RCC 7860 (cell line): ENCODE measurements around the gene GAPVD1.
A peak's percentile ranks its signal among the peaks of the same experiment; 100 is the strongest.
"Not testable (repeated sequence)": the region's sequence is repeated elsewhere in the genome, so short reads cannot be mapped to it uniquely, and the experiment has no call there.

Experiments used
- DNase-seq: peaks from one replicate; pipeline ENCODE4 v3.0.0-alpha.2; 2015; ENCODE audit warnings: low spot score
- FAIRE-seq: peaks from 2 replicates; lab custom pipeline; 2012; peaks lifted over from hg19 to GRCh38; lab: Jason Lieb, UNC

GAPVD1 gene

DNA sequence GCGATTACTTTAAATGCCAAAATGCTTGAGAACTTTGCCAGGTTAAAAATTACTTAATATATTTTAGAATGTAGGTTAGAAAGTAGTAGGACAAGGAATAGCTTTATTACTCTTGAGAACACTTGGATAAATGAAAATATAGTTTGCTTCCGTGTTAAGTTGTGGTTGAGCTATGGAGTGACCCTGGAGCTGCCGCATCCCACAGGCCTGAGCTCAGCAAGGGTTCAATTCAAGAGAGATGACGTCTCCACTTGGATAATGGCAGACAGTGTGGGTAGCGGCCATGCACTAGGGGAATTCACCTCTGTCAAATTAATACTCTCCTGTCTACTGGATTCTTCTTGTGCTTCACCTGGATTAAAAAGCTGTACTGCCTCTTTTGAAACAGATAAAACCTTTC is 105.0 kb downstream of the GAPVD1 start:
- no peak for DNase-seq
- no peak for FAIRE-seq

DNA sequence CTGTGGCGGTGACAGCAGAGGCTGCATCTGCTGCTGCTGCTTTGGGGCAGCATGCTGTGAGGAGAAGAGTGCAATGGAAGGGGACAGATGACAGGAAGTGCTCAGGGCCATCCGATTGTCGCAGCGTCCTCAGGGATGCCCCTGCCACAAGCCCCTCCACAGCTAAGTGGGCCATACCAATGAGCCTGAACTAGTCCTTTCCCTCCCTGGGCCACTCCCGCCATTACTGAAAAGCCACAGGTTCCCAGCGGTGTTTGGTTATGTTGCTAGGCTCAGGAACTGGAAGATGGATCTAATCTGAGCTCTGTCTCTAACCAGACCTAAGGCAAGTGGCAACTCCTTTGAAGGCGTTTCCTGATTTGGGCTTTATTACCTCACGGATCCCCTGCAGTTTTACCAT is 109.2 kb downstream of the GAPVD1 start:
- DNase-seq (no peak), FAIRE-seq (no peak)

DNA sequence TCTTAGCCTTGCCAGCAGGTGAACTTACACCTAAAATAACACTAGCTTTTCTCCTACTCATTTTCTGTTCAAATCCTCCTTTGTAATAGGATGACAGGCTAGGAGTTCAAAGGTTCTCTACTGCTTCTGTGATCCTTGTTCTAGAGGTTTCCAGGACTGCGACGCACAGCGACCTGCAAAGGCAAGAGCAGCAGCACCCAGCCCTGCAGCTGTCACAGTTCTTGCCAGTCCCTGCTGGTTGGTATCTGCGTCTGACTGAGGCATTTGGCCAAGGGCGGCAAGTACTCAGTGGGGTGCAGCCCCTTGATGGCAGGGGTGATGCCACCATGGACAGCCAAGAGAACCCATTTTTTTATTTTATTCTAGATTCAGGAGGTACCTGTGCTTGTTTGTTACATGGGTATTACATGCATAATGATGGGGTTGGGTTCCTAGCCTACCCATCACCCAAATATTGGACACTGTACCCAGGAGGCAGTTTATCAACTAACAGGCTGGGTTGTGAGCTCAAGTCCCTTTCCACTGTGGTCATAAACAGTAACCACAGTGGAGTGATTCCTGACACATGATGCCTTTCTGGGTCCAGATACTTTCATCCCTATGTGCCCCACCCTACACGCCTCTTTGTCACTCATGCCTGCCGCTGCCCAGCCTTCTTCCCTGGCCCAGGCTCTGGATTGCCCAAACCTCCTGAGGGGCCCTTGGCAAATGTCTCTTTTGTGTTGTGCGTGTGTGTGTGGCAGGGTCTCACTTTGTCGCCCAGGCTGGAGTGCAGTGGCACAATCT is 111.0 kb downstream of the GAPVD1 start:
- DNase-seq: no peak
- no peak for FAIRE-seq

DNA sequence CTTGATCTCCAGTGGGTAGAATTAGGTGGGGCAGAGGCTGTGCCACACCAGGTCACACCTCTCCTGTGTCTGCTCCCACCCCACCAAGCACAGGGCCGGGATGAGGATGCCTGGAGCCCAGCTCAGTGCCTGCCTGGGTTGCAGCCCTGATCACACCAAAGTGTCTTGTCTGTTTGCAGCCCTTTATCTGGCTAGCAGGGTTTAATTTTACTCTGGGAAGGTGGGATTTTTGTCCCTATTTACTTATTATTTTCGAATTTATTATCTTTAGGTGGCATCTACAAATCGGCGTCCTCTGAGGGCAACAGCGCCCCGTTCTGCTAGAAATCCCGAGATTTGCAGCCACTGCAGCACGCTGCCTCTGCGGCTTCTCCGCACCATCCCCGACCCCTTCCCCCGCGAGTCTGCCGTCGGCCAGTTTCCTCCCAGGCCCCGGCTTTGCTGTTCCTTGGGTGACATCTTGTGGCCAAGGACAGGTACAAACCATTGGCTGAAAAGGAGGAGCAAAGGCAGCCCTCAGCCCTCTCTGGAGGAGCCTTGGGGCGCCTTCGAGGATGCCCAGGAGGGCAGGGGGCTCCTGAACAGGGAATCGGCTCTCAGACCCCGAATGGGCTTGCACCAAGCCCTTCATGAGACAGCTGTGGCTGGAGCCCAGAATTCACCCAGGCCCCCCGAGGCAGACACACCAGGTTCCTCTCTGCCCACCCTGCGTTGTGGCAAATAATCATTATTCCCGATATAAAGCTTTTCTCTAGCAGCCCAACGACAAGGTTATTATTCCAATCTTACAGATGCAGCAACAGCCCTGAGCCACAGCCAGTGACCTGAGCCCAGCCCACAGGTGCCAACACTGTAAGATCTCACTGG is 113.0 kb downstream of the GAPVD1 start:
- peak; percentile 62 for DNase-seq
- FAIRE-seq: no peak

DNA sequence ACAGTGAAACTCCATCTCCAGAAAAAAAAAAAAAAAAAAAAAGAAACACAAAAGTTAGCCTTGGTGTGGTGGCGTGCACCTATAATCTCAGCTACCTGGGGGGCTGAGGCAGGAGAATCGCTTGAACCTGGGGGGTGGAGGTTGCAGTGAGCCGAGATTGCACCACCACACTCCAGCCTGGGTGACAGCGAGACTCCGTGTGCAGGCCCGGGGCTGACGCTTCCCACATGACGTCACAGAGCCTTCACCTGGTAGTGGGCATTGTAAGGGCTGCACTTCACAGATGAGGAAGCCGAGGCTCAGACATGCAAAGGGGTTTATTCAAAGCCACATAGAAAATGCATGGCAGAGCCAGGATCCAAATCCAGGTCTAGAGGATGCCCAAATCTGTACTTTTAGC is 114.2 kb downstream of the GAPVD1 start:
- no peak for DNase-seq
- no peak for FAIRE-seq

DNA sequence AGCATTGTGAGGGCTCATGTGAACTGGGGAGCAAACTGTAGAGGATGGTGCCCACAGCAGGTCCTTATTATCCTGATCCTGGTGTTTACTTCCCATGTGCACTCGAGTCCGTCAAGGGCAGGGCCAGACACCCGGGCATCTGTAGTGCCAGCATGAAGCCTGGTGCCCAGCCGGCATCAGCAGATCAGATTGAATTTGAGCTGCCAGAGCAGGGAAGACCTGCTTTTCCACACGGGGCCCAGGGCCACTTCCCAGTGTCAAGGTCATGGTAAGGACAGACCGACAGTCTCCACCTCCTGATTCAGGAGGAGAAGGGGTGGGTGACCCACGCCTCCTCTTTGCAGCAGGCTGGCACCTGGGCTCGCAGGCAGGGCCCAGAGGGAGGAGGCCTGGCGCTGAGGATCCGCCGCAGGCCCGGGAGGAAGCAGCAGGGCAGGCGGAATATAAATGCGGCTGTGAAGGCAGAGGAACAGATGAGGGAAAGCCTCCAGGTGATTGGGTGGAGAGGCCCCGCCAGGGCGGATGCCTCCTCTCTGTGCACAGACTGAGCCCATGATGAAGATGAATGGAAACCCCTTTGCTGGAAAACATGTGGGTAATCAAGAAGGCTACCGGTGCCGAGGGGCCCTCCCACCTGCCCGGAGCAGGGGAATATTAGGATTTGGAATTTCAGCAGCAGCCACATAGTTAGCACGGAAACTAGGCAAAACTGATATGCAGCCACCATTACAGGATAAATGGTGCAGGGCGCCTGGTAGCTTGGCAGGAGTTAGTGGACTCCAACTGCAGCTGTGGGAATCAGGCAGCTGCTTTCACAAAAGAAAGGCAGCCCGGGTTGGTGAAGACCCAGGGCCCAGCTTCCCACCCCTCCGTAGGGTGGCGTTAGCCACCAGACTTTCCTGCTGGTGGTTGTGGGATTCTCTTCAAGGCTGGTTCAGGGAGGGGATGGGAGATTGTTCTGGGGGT is 114.9 kb downstream of the GAPVD1 start:
- FAIRE-seq: no peak
- no peak for DNase-seq

DNA sequence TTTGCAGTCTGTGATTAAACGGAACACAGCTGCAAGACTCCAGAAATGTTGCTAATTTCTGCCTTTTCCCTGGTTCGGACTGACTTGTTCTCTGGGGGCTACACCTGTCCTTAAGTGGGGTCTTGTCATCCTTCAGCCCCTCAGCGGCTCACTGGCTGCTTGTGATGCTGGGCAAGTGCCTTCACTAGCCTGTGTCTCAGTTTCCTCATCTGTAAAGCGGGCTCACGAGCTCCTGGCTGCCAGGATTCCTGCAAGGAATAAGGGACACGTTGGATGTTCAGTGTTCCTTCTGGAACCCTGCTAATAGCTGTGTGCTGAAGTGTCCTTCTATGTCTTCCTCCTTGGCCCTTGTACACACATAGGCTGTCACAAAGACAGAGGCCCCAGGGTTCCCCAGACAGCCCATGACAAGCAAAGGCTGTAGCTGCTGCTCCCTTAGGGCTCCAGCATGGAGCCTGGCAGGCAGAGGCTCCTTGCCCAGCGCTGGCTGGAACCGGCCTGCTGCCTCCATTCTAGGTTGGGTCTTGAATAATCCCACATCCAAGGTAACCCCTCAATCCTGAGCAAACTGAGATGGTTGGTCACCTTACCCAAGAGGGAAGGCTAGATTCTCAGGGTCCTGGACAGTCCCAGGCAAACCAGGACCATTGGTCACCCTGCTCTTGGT is 116.1 kb downstream of the GAPVD1 start:
- DNase-seq (no peak), FAIRE-seq (no peak)

DNA sequence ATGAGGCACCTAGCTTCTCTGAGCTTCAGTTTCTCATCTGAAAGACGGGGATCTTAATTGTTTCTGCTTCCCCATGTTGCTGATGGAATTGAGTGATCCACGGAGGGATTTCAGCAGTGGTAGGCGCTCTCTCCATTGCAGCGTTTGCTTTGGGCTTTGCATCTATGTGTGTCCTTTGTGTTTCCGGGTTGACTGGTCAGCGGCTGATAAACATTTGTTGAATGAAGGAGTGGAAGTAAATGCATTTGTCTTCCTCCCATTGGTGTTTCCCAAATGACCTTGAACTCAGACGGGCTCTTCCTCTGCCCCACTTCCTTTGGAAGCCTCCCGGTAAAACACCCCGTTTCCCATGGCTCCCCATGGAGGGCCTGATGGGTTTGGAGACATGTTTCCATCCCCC is 117.2 kb downstream of the GAPVD1 start:
- DNase-seq (no peak), FAIRE-seq (no peak)

DNA sequence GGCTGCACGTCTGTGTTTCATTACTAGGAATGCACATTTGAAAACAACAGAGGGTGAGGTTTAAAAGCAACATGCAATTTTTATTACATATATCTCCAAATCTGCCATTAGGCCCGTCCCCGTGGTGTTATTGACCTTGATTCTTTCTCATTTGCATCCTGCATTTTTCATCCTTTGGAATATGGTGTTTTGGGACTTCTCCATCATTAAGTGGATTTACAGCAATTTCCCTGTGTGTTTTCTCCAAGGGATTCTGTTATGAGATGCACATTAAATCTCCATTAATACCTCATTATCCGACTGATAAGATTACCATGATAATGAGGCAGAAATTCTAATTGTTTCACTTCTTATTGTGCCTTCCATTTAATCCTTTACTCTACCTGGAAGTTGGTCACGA is 117.6 kb downstream of the GAPVD1 start:
- no peak for FAIRE-seq
- no peak for DNase-seq

DNA sequence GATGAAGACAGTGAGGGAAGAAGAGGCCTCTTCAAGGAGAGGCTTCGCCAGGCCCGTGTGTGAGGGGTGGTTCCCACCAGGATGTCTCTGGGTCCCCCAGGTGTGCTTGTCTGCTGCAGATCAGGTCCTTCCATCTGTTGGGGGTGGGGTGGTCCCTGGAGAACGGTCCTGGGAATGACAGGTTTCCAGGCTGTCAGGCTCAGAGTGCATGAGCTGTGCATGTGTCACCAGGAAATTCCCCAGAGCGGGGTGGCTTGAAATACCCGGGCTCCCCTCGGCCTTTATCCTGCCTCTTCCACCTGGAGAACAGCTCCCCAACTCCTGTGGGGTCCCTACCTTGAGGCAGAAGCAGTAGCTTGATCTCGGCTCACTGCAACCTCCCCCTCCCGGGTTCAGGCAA is 118.8 kb downstream of the GAPVD1 start:
- FAIRE-seq: no peak
- DNase-seq: peak; percentile 37

DNA sequence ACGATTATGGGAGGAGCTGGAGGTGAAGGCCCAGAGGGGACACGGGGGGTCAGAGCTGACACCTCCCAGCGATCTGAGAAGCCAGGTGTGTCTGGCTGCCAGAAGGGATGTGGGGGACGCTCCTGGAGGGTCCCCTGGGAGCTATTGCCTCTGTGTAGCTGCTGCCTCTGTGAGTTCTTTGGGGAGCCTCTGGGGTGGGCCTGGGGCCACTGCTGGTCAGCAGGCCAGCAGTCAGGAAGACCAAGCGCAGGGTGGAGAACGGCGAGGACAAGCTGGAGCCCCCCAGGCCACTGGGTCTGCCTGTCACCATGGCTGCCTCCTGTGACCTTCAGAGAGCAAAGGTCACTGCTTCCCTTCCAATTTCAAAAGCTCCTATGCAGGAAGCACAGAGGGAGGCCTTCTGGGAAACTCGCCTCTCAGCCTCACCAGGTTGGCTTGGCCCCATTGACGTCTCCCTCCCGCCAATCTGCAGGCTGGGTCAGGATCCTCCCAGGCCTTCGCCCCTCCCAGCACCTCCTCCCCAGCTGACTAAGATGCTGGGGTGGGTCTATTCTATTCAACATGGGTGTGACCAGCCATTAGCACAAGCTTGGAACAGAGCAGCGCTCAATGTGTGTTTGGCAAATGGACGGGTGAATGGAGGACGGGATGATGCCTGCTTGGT is 126.4 kb downstream of the GAPVD1 start:
- DNase-seq (no peak), FAIRE-seq (no peak)

DNA sequence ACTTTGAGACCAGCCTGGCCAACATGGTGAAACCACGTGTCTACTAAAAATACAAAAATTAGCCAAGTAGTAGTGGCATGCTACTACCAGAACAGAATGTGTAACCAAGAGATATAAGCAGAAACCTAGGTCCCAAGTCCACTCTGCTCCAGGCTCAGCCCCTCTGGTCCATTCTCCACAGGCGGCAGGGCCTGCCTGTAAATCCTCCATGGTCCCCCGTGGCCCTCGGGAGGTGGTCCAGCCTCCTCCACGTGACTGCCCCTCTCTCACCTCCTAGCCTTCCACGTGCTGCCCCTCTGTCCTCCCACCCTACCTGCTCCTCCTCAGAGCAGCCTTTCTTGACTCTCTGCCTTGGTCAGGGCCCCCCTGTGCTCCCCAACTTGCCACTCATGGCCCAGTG is 127.4 kb downstream of the GAPVD1 start:
- DNase-seq (no peak), FAIRE-seq (no peak)

DNA sequence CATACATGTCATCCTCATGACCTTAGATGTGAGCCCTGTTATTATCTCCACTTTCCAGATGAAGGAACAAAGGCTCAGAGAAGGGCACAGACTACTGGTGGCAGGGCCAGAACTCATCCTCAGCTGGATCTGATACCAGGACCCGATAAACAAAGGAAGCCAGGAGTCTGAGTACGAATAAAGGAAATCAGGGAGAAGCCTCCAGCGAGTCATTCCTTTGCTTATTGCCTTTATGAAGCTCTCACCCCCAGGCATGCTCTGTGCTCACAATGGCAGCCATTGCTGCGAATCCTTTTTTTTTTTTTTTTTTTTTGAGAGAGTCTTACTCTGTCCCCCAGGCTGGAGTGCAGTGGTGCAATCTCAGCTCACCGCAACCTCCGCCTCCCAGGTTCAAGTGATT is 130.1 kb downstream of the GAPVD1 start:
- FAIRE-seq: no peak

DNA sequence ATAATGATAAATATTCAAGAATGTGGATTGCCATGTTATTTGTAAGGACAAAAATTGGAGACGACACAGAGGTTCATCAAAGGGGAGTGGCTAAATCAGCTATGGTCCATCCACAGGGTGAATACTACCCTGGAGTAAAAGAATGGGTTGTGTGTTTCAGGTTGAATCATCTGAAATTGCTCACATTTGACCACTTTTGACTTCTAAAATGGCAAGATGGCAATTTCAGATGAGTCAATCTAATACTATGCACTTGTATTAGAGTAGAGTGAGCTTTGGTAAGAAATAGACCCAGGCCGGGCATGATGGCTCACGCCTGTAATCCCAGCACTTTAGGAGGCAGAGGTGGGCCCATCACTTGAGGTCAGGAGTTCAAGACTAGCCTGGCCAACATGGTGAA is 131.8 kb downstream of the GAPVD1 start:
- FAIRE-seq (no peak), DNase-seq (peak; percentile 60)

More for the DNA sequence above, 130.1 kb downstream of the GAPVD1 start:
- no peak for DNase-seq

DNA sequence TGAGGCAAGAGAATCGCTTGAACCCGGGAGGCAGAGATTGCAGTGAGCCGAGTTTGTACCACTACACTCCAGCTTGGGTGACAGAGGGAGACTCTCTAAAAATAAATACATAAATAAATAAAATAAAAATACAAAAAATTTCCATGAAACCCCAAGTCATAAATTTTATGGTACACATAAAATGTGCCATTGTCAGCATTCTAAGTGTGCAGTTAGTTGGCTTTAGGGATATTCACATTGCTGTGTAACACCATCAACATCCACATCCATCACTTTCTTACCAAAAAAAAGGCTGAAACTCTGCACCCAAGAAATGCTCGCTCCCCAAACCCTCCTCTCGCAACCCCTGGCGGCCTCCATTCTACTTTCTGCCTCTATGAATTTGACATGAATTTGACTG is 135.2 kb downstream of the GAPVD1 start:
- DNase-seq (no peak), FAIRE-seq (no peak)

DNA sequence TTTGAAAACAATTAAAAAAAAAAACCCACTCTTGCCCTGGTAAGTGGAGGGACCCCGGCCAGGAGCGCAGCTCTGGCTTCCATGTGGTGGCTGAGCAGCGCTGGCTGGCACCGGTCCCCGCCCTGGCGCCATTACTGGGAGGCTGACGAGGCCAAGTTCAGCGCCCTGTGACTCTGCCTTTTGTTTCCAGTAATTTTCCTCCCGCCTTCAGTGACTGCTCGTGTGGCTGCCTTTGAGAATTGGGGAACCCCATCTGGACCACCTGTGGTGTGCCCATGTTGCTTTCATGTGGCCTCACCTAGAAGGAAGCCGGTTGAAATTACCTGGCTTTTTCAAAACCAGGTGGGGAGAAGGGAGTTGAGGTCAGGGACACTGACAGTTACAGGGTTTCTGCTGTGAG is 136.1 kb downstream of the GAPVD1 start:
- no peak for DNase-seq
- FAIRE-seq: no peak

DNA sequence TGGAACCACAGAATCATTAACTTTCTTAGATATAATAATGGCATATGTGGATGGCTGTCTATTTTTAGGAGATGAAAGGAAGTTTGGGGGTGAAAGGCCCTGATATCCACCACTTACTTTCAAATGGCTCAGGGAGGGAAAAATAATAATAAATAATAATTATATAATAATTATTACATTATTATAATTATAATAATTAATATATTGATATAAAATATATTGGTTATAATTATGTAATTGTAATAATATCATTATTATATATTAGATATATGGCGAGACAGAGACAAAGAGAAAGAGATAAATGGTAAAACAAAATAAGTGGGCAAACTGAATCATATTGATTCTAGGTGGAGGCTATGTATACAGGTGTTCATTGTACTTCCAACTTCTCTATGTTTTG is 136.6 kb downstream of the GAPVD1 start:
- FAIRE-seq (peak; percentile 38), DNase-seq (no peak)

DNA sequence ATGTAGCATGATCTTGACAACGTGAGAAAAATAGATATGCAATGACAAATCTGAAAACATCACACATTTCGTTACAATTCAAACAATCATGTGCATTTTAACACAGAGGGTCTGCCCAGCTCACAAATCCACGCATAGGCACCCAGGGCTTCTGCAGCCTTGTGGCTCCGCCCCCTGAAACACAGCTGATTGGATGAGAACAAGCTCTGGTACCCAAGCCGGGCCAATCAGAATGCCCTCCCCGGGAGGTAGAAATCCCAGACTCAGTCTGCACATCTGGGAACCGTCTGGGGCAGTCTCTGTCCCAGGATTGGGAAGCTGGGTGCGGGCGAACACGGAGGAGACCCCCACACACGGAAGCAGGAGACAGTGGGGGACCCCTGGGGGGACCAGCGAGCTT is 137.5 kb downstream of the GAPVD1 start:
- DNase-seq (no peak), FAIRE-seq (no peak)

DNA sequence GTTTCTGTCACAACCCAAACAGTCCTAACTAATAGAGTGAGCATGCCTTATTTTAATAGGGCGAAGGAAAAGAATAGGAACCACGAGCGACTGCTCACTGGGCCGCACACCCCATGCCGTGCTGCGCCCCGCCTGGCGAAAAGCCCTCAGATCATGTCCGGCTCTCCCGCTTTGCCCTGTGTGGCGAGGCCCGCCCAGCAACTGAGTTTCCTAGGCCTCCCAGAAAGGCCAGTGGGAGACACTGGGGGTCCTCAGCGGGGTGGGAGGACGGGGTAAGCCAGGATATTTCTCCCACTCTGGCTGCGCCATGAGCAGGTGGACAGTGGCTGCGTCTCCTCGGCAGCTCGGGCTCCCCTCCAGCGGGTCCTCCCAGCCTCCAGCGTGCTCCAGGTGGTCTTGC is 138.0 kb downstream of the GAPVD1 start:
- DNase-seq: no peak
- FAIRE-seq: no peak

DNA sequence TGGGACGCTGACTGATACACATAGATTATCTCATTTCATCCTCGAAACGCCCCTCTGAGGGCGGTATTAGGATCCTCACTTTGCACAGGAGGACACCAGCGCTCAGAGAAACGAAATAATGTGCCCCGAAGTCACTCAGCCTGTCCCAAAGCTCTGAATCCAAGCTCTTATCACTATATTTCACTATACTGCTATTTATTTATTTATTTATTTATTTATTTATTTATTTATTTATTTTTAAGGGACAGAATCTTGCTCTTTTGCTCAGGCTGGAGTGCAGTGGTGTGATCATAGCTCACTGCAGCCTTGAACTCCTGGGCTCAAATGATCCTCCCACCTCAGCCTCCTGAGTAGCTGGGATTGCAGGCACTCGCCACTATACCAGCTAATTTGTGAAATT is 138.6 kb downstream of the GAPVD1 start:
- FAIRE-seq: not testable (repeated sequence)

More for the DNA sequence above, 138.6 kb downstream of the GAPVD1 start:
- not testable (repeated sequence) for DNase-seq
